ENCODE results near the gene GRAMD1C.
A peak's percentile ranks its signal among the peaks of the same experiment; 100 is the strongest.
"Not testable (repeated sequence)": the region's sequence is repeated elsewhere in the genome, so short reads cannot be mapped to it uniquely, and the experiment has no call there.

GRAMD1C gene

GRCh38 chr3:113838631-113839209 lies at the start of gene GRAMD1C:
TSS of gene GRAMD1C (plus strand) at chr3:113838788. CDS start at chr3:113838910, 122 bp downstream.
- peak; percentile 94 for DNase-seq (ENCODE audit: low spot score)

- DNase-seq (ENCODE audit: low spot score), result no peak
Observed at GRCh38 chr3:113791381-113791780, 47.2 kb upstream of the GRAMD1C start.

DNA sequence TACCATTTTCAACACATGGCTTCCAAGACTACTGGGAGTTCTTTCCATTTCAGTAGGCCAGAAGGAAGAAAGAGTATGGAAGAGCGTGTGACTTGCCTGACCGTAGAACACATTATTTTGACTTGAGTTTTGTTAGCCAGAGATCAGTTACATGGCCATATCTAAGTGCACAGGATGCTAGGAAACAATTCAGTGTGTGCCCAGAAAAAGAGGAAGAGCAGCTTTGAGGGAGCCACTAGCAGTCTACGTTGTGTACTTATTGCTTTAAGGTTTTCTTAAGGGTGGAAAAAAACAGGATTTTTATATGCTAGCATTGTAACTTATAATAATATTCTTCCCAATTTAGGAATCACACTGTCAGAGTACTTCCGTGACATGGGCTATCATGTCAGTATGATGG lies 44.1 kb upstream of the GRAMD1C start:
- DNase-seq (ENCODE audit: low spot score), result no peak

- no peak for DNase-seq (ENCODE audit: low spot score)
Observed at GRCh38 chr3:113795693-113796092, 42.9 kb upstream of the GRAMD1C start.

DNA sequence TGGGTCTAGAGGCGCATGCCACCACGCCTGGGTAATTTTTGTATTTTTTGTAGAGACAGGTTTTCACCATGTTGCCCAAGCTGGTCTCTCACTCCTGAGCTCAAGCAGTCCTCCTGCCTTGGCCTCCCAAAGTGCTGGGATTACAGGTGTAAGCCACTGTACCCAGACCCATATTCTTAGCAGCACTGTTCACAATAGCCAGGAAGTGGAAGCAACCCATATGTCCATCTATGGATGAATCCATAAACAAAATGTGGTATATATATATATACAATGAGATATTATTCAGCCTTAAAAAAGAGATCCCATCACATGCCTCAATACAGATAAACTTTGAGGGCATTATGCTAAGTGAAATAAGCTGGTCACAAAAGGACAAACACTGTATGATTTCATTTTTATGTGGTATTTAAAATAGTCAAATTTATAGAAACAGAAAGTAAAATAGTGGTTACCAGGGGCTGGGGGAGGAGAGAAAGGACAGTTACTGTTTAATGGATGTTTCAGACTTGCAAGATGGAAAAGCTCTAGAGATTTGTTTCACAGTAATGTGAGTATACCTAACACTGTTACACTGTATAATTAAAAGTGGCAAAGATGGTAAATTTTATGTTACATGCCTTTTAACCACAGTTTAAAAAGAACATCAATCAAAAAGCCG lies 35.7 kb upstream of the GRAMD1C start:
- DNase-seq (ENCODE audit: low spot score), result no peak

- no peak for DNase-seq (ENCODE audit: low spot score)
Observed at GRCh38 chr3:113804661-113805060, 33.9 kb upstream of the GRAMD1C start.

- DNase-seq (ENCODE audit: low spot score), result no peak
Observed at GRCh38 chr3:113805249-113805648, 33.3 kb upstream of the GRAMD1C start.

DNA sequence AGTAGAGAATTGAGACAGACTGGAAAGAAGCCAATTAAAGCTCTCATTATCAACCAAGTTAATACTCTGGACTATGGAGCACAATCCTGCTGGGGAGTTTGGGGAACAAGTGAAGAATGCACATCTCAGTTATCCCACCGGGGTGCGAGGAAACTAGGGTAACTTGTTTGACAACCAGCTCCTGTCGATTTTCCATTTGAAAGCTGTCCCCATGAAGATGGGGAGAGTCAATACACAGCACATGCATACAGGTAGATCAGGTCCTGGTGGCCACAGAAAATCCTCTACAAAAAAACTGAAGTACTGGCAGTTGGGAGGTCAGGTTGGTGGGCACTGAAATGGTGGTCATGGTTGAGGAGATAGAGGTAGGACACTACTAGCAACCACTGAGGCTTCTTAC lies 25.7 kb upstream of the GRAMD1C start:
- DNase-seq (ENCODE audit: low spot score), result no peak

- no peak for DNase-seq (ENCODE audit: low spot score)
Observed at GRCh38 chr3:113819866-113820265, 18.7 kb upstream of the GRAMD1C start.

DNA sequence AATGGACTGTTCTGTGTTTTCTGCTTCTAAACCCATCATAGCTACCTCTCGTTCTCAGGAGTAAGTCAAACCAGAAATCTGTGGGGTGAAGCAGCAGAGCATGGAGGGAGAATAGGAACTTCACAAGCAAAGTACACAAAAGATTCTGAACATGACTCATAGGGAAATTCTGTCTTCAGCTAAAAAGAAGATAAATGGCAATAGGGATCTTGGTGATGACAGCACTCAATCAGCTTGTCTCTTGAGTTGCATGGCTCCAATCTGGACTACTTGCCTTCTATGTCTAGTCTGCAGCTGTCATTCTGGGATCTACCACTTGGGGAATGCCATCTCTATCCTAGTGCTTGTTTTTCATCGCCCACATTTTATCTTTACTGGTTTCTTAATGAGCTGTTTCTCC lies 13.5 kb upstream of the GRAMD1C start:
- DNase-seq (ENCODE audit: low spot score), result peak; percentile 30

GRCh38 chr3:113828600-113828999 lies 10.0 kb upstream of the GRAMD1C start:
- DNase-seq (ENCODE audit: low spot score), result no peak

DNA sequence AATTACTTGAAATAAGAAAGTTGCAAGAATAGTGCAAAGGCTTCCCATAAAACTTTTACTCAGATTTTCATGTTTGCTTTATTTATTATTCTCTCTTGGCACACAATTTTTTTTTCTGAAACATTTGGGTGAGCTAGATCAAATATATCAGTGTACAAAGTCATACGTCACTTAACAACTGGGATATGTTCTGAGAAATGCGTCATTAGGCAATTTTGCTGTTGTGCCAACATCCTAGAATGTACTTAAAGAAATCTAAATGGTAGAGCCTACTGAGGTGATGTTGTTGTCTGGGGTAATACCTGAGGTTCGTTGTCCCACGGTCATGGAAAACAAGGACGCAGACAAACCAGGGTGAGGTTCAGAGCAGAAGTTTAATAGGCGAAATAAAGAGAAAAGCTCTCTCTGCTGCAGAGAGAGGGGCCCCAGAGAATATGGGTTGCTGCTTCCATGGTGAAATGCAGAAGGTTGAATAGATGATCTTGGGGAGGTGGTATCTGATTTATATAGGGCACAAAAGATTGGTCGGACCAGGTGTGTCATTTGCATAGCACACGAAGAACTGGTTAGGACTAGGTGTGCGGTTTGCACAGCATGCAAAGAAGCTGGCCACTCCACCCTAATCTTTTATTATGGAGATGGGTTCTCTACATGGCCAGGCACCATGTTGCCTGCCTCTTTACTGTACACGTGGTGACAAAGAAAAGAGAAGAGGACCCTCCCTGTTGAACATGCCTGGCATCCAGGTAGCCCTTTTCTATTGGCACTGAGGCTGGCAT lies 8.8 kb upstream of the GRAMD1C start:
- DNase-seq (ENCODE audit: low spot score), result no peak

GRCh38 chr3:113831103-113831355 lies 7.6 kb upstream of the GRAMD1C start:
- DNase-seq (ENCODE audit: low spot score), result no peak

- DNase-seq (ENCODE audit: low spot score), result no peak
Observed at GRCh38 chr3:113832477-113833164, 6.0 kb upstream of the GRAMD1C start.

DNA sequence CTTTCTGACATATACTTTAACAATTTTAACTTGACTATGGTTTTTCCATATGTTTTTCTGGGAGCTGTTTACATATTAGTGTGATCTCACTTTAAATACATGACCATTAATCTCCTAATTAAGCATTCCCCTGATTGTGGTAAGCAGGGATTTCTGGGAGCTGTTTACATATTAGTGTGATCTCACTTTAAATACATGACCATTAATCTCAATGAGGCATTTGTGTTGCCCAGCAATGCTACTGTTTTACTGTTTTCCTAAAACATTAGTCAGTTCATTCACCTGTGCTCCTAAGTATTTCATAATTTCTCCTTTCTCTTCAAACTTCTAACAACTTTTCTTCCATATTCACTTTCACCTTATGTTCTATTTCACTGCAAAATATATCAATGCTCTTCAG lies 3.6 kb upstream of the GRAMD1C start:
- DNase-seq (ENCODE audit: low spot score), result no peak

GRCh38 chr3:113839551-113839950 lies 963 bp downstream of the GRAMD1C start:
- no peak for DNase-seq (ENCODE audit: low spot score)

GRCh38 chr3:113844622-113845222 lies 6.1 kb downstream of the GRAMD1C start:
- DNase-seq (ENCODE audit: low spot score), result peak; percentile 54

DNA sequence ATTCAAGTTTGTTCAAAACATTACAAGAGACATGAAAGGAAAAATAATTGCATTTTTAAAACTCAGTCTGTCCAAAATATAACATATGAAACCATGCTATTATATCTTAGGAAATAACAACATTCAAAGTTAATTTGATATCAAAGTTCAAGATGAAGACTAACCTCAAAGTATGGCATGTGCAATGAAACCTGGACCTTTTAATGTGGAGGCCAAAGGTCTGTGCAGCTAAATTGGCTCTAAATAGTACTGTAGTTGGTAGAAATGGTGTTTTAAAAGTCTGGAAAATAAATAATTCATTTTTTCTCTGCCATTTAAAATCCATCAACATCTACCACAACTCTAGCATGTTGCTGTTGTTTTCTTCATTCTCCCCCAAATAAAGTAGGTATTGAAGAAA lies 8.7 kb downstream of the GRAMD1C start:
- DNase-seq (ENCODE audit: low spot score), result no peak

GRCh38 chr3:113847664-113848461 lies 9.3 kb downstream of the GRAMD1C start:
- no peak for DNase-seq (ENCODE audit: low spot score)

DNA sequence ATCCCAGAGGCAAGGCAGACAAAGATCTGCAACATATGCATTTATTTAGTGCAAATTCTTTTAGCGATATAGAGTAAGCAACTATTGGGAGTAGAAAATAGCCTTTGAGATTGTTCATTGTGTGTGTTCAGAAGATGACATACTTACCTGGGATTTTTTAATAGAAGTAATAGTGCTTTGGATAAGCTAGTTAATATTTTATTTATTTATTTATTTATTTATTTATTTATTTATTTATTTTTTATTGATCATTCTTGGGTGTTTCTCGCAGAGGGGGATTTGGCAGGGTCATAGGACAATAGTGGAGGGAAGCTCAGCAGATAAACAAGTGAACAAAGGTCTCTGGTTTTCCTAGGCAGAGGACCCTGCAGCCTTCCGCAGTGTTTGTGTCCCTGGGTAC lies 10.5 kb downstream of the GRAMD1C start:
- DNase-seq (ENCODE audit: low spot score), result not testable (repeated sequence)

GRCh38 chr3:113849841-113850240 lies 11.3 kb downstream of the GRAMD1C start:
- DNase-seq (ENCODE audit: low spot score), result not testable (repeated sequence)

- not testable (repeated sequence) for DNase-seq (ENCODE audit: low spot score)
Observed at GRCh38 chr3:113850391-113850790, 11.8 kb downstream of the GRAMD1C start.

All from RKO (cell line).